PC-3 (cell line): ENCODE measurements around the gene CHAT. TPM values are rescaled to one million over a fixed set of nuclear protein-coding genes. Genes with fewer than 3 reads are reported as not detected.
A peak's percentile ranks its signal among the peaks of the same experiment; 100 is the strongest.

Experiments
- ATAC-seq: fragments of 200-7000 bp; cut with Tn5 transposase; 2 replicates; pipeline ENCODE4 v1.9.1; 2020; ENCODE audit warnings: mild to moderate bottlenecking, moderate library complexity
- BruUV-seq: library from RNA; stranded (reverse); fragments of 400-500 nt; replicated peaks from 2 replicates; lab custom pipeline; 2021; lab: Mats Ljungman, UMichigan
- CTCF ChIA-PET: fragments of 300-600 bp; sonication (Branson Sonifier 250); formaldehyde crosslinking; loops from one replicate; lab custom pipeline; 2022; ENCODE audit warnings: antibody characterized with exemption; lab: Charles Lee
- POLR2A ChIA-PET: fragments of 300-600 bp; sonication (Branson Sonifier 250); formaldehyde crosslinking; loops from one replicate; lab custom pipeline; 2022; ENCODE audit warnings: antibody characterized with exemption; ENCODE audit not compliant: unreplicated experiment; lab: Charles Lee
- DNase-seq: peaks from one replicate; pipeline ENCODE4 v3.0.0-alpha.2; 2015
- H2AFZ ChIP-seq: fragments of 300-600 bp; sonication (generic); 2 replicates; pipeline ENCODE4 v1.6.0; 2016; ENCODE audit warnings: antibody characterized with exemption, low read length
- H3F3A ChIP-seq: fragments of 300-600 bp; sonication (generic); one replicate; pipeline ENCODE4 v1.6.0; 2017; ENCODE audit warnings: antibody characterized with exemption, low read length, control low read depth, mild to moderate bottlenecking; ENCODE audit not compliant: unreplicated experiment
- H3K27ac ChIP-seq: fragments of 300-600 bp; sonication (generic); 2 replicates; pipeline ENCODE4 v1.5.1; 2016; ENCODE audit warnings: mild to moderate bottlenecking, low read length
- H3K27me3 ChIP-seq: fragments of 300-600 bp; sonication (generic); 2 replicates; pipeline ENCODE4 v1.6.1; 2016; ENCODE audit warnings: low read length, mixed read lengths
- H3K36me3 ChIP-seq: fragments of 300-600 bp; sonication (generic); 2 replicates; pipeline ENCODE4 v1.6.1; 2016; ENCODE audit warnings: low read depth, mixed run types, low read length, mixed read lengths
- H3K4me1 ChIP-seq: fragments of 300-600 bp; sonication (generic); 2 replicates; pipeline ENCODE4 v1.5.1; 2016; ENCODE audit warnings: low read length; ENCODE audit not compliant: insufficient read depth
- H3K4me2 ChIP-seq: fragments of 300-600 bp; sonication (generic); 2 replicates; pipeline ENCODE4 v1.6.0; 2016; ENCODE audit warnings: low read length
- H3K4me3 ChIP-seq: fragments of 300-600 bp; sonication (generic); 2 replicates; pipeline ENCODE4 v1.5.1; 2016; ENCODE audit warnings: mild to moderate bottlenecking, low read length, mixed read lengths
- H3K79me2 ChIP-seq: fragments of 300-600 bp; sonication (generic); 2 replicates; pipeline ENCODE4 v1.6.1; 2017; ENCODE audit warnings: low read length, mixed read lengths
- H3K9ac ChIP-seq: fragments of 300-600 bp; sonication (generic); 2 replicates; pipeline ENCODE4 v1.6.0; 2016; ENCODE audit warnings: mild to moderate bottlenecking, low read length
- H3K9me2 ChIP-seq: fragments of 300-600 bp; sonication (generic); replicated peaks from 2 replicates; pipeline ENCODE4 v1.6.1; 2016; ENCODE audit warnings: mixed run types, low read length, mixed read lengths
- H3K9me3 ChIP-seq: fragments of 300-600 bp; sonication (generic); 2 replicates; pipeline ENCODE4 v1.6.1; 2016; ENCODE audit warnings: low read length, mixed read lengths
- H4K20me1 ChIP-seq: fragments of 300-600 bp; sonication (generic); 2 replicates; pipeline ENCODE4 v1.6.1; 2016; ENCODE audit warnings: low read length, mixed read lengths
- CTCF ChIP-seq: fragments of 300-600 bp; sonication (generic); conservative IDR thresholded peaks from 2 replicates; pipeline ENCODE4 v1.5.1; 2017; ENCODE audit warnings: antibody characterized with exemption, low read depth, mild to moderate bottlenecking, low read length
- EZH2 ChIP-seq: fragments of 300-600 bp; sonication (generic); IDR thresholded peaks from one replicate; pipeline ENCODE4 v1.6.1; 2017; ENCODE audit warnings: antibody characterized with exemption, mild to moderate bottlenecking, low read length; ENCODE audit not compliant: unreplicated experiment
- EZH2phosphoT487 ChIP-seq: fragments of 300-600 bp; sonication (generic); IDR thresholded peaks from 2 replicates; pipeline ENCODE4 v1.6.1; 2018; ENCODE audit warnings: mild to moderate bottlenecking, antibody characterized with exemption, low read length, borderline replicate concordance
- intact Hi-C: fragments of 100-400 bp; cut with micrococcal nuclease; formaldehyde crosslinking; loops from 2 replicates; pipeline ENCODE4 v1.9.0; 2023
- total RNA-seq: library from RNA; depleted of rRNA; stranded (reverse); fragments of >200 nt; gene quantifications from 2 replicates; pipeline ENCODE4 v1.2.3, GENCODE V29; 2014

CHAT gene
- total RNA-seq, 1 experiment from 2014 or later, result not detected

- Histone ChIP-seq H3K9ac (no peak overlapping the region), H3F3A (no peaks in the 10 kb centered on the region), H3K36me3 (no peaks in the 10 kb centered on the region), H4K20me1 (0 out of 2 replicates have a peak, but pooled peaks cover 8% of the 10 kb centered on the region), H2AFZ (no peak overlapping the region), H3K4me3 (no peak overlapping the region), H3K9me3 (no peaks in the 10 kb centered on the region), H3K79me2 (no peaks in the 10 kb centered on the region), H3K27me3 (peaks cover 41% of the 10 kb centered on the region), H3K4me2 (no peak overlapping the region), H3K9me2 (no peaks in the 10 kb centered on the region), H3K27ac (no peak overlapping the region), H3K4me1 (peaks cover 4% of the 10 kb centered on the region; the same call in 1 of the 2 replicates)
- DNase-seq (no peak), ATAC-seq (no peak)
- POLR2A ChIA-PET, result no interaction called here
- no TSS peak for BruUV-seq
- intact Hi-C loops, result no loop called here
- TF ChIP-seq CTCF, result no peak
- CTCF ChIA-PET, result no interaction called here
These were observed 8.5 kb upstream of the CHAT start for GRCh38 chr10:49605216-49605938.

GRCh38 chr10:49605939-49606509 lies 7.8 kb upstream of the CHAT start:
- no TSS peak for BruUV-seq
- no peaks in the 10 kb centered on the region for H3K36me3 ChIP-seq
- no peak overlapping the region for H3K9ac ChIP-seq
- intact Hi-C loops, result loop anchor here (2.0 kb wide), 1 partner anchor 157 kb away; the partner anchor contains the start of gene OGDHL
- H3K4me3 ChIP-seq, result no peak overlapping the region
- ChIA-PET POLR2A (no interaction called here), CTCF (interaction anchor here (0.5 to 1.1 kb wide), 2 partner anchors 13 to 189 kb away, joined by 3 to 7 read pairs; no protein-coding TSS in a partner anchor)
- H3K9me3 ChIP-seq, result no peaks in the 10 kb centered on the region
- ATAC-seq (no peak), DNase-seq (no peak)
- H3K79me2 ChIP-seq, result no peaks in the 10 kb centered on the region
- TF ChIP-seq CTCF, result no peak
- no peak for TF ChIP-seq EZH2
- H4K20me1 ChIP-seq, result 0 out of 2 replicates have a peak, but pooled peaks cover 8% of the 10 kb centered on the region
- no peak overlapping the region for H3K27ac ChIP-seq
- no peak overlapping the region for H2AFZ ChIP-seq
- H3K4me1 ChIP-seq, result peaks cover 4% of the 10 kb centered on the region; the same call in 1 of the 2 replicates
- no peaks in the 10 kb centered on the region for H3F3A ChIP-seq
- H3K9me2 ChIP-seq, result no peaks in the 10 kb centered on the region
- peaks cover 48% of the 10 kb centered on the region for H3K27me3 ChIP-seq
- H3K4me2 ChIP-seq, result no peak overlapping the region

GRCh38 chr10:49606981-49607535 lies 6.8 kb upstream of the CHAT start:
- TF ChIP-seq EZH2, result no peak
- no peak for TF ChIP-seq EZH2phosphoT487
- no peak for TF ChIP-seq CTCF
- peak; percentile 92 for DNase-seq
- H3K36me3 ChIP-seq, result no peaks in the 10 kb centered on the region
- H3K79me2 ChIP-seq, result no peaks in the 10 kb centered on the region
- BruUV-seq, result no TSS peak
- no peak overlapping the region for H3K4me2 ChIP-seq
- no peaks in the 10 kb centered on the region for H3K9me2 ChIP-seq
- intact Hi-C loops, result loop anchor here (2.0 kb wide), 1 partner anchor 156 kb away; the partner anchor contains the start of gene OGDHL
- ChIA-PET POLR2A (interaction anchor here (0.6 kb wide), 1 partner anchor 755 kb away, joined by 5 read pairs; no protein-coding TSS in a partner anchor), CTCF (interaction anchor here (1.1 kb wide), 1 partner anchor 14 kb away, joined by 3 read pairs; no protein-coding TSS in a partner anchor)
- no peaks in the 10 kb centered on the region for H3K9me3 ChIP-seq
- no peak overlapping the region for H2AFZ ChIP-seq
- H3K4me1 ChIP-seq, result no peaks in the 10 kb centered on the region
- H3K27me3 ChIP-seq, result peaks cover 58% of the 10 kb centered on the region
- H4K20me1 ChIP-seq, result 0 out of 2 replicates have a peak, but pooled peaks cover 8% of the 10 kb centered on the region
- H3F3A ChIP-seq, result no peaks in the 10 kb centered on the region
- H3K4me3 ChIP-seq, result no peak overlapping the region
- no peak overlapping the region for H3K9ac ChIP-seq
- ATAC-seq, result peak; percentile 80
- no peak overlapping the region for H3K27ac ChIP-seq
